Measurements from ENCODE around the gene SELENOV.

Gene SELENOV

DNA sequence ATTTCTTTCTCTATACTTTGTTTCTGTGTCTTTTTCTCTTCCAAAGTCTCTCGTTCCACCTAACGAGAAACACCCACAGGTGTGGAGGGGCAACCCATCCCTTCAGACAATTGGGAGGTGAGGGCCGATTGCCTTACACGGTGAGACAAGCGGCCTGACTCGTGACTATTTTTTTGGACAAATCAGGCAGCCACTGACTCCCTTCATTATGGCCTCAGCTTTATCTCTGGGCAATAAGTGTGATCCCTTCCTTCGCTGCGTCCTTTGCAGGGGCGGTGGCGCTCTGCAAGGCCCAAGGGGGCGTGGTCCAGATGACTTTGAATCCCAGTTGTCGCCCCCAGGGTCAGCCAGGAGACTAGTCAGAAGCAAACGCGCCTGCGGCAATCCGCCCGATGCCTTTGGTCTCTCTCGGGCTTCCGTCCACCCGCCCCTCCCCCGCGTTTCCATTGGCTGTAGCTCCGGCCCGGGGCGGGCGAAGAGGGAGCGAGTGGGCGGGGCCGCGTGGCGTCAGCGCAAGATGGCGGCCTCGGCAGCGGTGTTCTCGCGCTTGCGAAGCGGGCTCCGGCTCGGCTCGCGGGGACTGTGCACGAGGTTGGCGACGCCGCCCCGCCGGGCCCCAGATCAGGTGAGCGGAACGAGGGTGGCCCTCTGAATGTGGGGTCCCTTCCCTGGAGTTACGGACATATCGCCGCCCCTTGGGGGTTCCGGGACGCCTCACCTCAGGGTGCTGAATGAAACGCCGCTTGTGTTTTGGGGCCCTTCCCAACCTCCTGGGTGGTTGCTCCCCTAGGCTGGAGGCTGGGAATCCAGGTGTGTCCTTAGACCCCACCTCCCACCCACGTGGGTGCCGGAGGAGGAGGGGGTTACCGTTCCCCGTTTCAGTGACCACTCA, 34.4 kb upstream of the SELENOV start, which contains the start of gene TIMM50:
Gene TIMM50, plus strand, starts transcription at position 502 of the 892 bp plus-strand sequence. Its CDS starts 16 bp downstream, at position 518.
- no peaks in the 10 kb centered on the region for H3K9me3 ChIP-seq (ENCODE audit: control insufficient read depth, insufficient read depth, low read length)
- peaks cover 5% of the 10 kb centered on the region; the same call in 1 of the 2 replicates for H3K36me3 ChIP-seq (ENCODE audit: insufficient read depth, low read length)
- 0 out of 2 replicates have a peak, but pooled peaks cover 5% of the 10 kb centered on the region for H3K4me1 ChIP-seq (ENCODE audit: insufficient read depth, low read length)
- peak within 1 kb of the TSS; percentile 96 for H3K9ac ChIP-seq (ENCODE audit: low read depth, low read length)

GRCh38 chr19:39481229-39481545, 33.8 kb upstream of the SELENOV start:
- Histone ChIP-seq H3K4me1 (ENCODE audit: insufficient read depth, low read length) (0 out of 2 replicates have a peak, but pooled peaks cover 5% of the 10 kb centered on the region), H3K9ac (ENCODE audit: low read depth, low read length) (peak overlapping the region; percentile 96), H3K36me3 (ENCODE audit: insufficient read depth, low read length) (peaks cover 3% of the 10 kb centered on the region; the same call in 1 of the 2 replicates), H3K9me3 (ENCODE audit: control insufficient read depth, insufficient read depth, low read length) (no peaks in the 10 kb centered on the region)

- Histone ChIP-seq H3K9me3 (ENCODE audit: control insufficient read depth, insufficient read depth, low read length) (no peaks in the 10 kb centered on the region), H3K36me3 (ENCODE audit: insufficient read depth, low read length) (no peaks in the 10 kb centered on the region), H3K4me1 (ENCODE audit: insufficient read depth, low read length) (0 out of 2 replicates have a peak, but pooled peaks cover 5% of the 10 kb centered on the region), H3K9ac (ENCODE audit: low read depth, low read length) (peak overlapping the region; percentile 96)
These were observed 33.3 kb upstream of the SELENOV start for GRCh38 chr19:39481676-39482075.

- Histone ChIP-seq H3K36me3 (ENCODE audit: insufficient read depth, low read length) (peaks cover 7% of the 10 kb centered on the region; the same call in 1 of the 2 replicates), H3K9ac (ENCODE audit: low read depth, low read length) (no peak overlapping the region), H3K4me1 (ENCODE audit: insufficient read depth, low read length) (0 out of 2 replicates have a peak, but pooled peaks cover 5% of the 10 kb centered on the region), H3K9me3 (ENCODE audit: control insufficient read depth, insufficient read depth, low read length) (no peaks in the 10 kb centered on the region)
These were observed 31.8 kb upstream of the SELENOV start for GRCh38 chr19:39483141-39483540.

GRCh38 chr19:39489756-39490155, 25.2 kb upstream of the SELENOV start:
- no peaks in the 10 kb centered on the region for H3K9me3 ChIP-seq (ENCODE audit: control insufficient read depth, insufficient read depth, low read length)
- no peak overlapping the region for H3K9ac ChIP-seq (ENCODE audit: low read depth, low read length)
- 0 out of 2 replicates have a peak, but pooled peaks cover 5% of the 10 kb centered on the region for H3K4me1 ChIP-seq (ENCODE audit: insufficient read depth, low read length)
- peaks cover 17% of the 10 kb centered on the region for H3K36me3 ChIP-seq (ENCODE audit: insufficient read depth, low read length)

- Histone ChIP-seq H3K36me3 (ENCODE audit: insufficient read depth, low read length) (peaks cover 13% of the 10 kb centered on the region), H3K4me1 (ENCODE audit: insufficient read depth, low read length) (peaks cover 5% of the 10 kb centered on the region; the same call in 1 of the 2 replicates)
These were observed 22.7 kb upstream of the SELENOV start for GRCh38 chr19:39492225-39492624.

GRCh38 chr19:39492788-39493187, 22.2 kb upstream of the SELENOV start:
- peaks cover 8% of the 10 kb centered on the region; the same call in 1 of the 2 replicates for H3K4me1 ChIP-seq (ENCODE audit: insufficient read depth, low read length)
- peak overlapping the region; percentile 11; the same call in 1 of the 2 replicates for H3K9ac ChIP-seq (ENCODE audit: low read depth, low read length)
- peaks cover 12% of the 10 kb centered on the region for H3K36me3 ChIP-seq (ENCODE audit: insufficient read depth, low read length)
- H3K9me3 ChIP-seq (ENCODE audit: control insufficient read depth, insufficient read depth, low read length), result no peaks in the 10 kb centered on the region

More at GRCh38 chr19:39492225-39492624, 22.7 kb upstream of the SELENOV start:
- no peaks in the 10 kb centered on the region for H3K9me3 ChIP-seq (ENCODE audit: control insufficient read depth, insufficient read depth, low read length)
- no peak overlapping the region for H3K9ac ChIP-seq (ENCODE audit: low read depth, low read length)

DNA sequence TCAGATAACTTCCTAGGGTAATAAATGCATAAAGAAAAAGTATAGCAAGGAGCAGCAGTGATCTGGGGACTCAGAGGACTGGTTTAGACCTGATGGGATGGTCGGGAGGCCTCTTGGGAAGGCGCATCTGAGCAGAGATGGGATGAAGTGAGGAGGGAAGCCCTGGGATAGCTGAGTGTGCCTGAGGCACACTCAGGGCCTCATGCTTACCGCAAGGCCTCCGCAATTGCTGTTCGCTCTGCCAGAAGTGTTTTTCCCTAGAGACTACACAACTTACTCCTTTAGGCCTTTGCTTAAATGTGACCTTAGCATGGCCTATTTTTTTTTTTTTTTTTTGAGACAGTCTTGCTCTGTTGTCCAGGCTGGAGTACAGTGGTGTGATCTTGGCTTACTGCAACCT, 20.3 kb upstream of the SELENOV start:
- Histone ChIP-seq H3K4me1 (ENCODE audit: insufficient read depth, low read length) (peaks cover 8% of the 10 kb centered on the region; the same call in 1 of the 2 replicates), H3K9ac (ENCODE audit: low read depth, low read length) (no peak overlapping the region), H3K36me3 (ENCODE audit: insufficient read depth, low read length) (peaks cover 6% of the 10 kb centered on the region; the same call in 1 of the 2 replicates), H3K9me3 (ENCODE audit: control insufficient read depth, insufficient read depth, low read length) (no peaks in the 10 kb centered on the region)

- no peak overlapping the region for H3K9ac ChIP-seq (ENCODE audit: low read depth, low read length)
- H3K9me3 ChIP-seq (ENCODE audit: control insufficient read depth, insufficient read depth, low read length), result no peaks in the 10 kb centered on the region
- peaks cover 8% of the 10 kb centered on the region; the same call in 1 of the 2 replicates for H3K4me1 ChIP-seq (ENCODE audit: insufficient read depth, low read length)
- H3K36me3 ChIP-seq (ENCODE audit: insufficient read depth, low read length), result no peaks in the 10 kb centered on the region; the same call in 1 of the 2 replicates
These were observed 18.9 kb upstream of the SELENOV start for GRCh38 chr19:39496063-39496462.

DNA sequence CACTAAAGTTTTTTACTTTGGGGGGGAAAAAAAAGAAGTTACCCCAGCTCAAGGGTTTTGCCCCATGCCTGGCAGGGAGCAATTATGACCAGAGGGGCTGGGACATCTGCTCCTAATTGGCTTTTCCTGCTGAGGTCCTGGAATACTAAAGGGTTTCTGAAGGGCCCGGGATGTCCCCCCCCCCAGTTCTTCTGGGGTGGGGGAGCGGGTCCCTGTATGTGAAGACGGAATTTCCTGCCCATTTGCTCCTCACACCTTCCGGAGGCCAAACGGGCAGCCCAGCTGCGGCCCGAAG, 17.3 kb upstream of the SELENOV start:
- no peaks in the 10 kb centered on the region for H3K9me3 ChIP-seq (ENCODE audit: control insufficient read depth, insufficient read depth, low read length)
- H3K9ac ChIP-seq (ENCODE audit: low read depth, low read length), result peak overlapping the region; percentile 65
- H3K4me1 ChIP-seq (ENCODE audit: insufficient read depth, low read length), result peaks cover 8% of the 10 kb centered on the region; the same call in 1 of the 2 replicates

DNA sequence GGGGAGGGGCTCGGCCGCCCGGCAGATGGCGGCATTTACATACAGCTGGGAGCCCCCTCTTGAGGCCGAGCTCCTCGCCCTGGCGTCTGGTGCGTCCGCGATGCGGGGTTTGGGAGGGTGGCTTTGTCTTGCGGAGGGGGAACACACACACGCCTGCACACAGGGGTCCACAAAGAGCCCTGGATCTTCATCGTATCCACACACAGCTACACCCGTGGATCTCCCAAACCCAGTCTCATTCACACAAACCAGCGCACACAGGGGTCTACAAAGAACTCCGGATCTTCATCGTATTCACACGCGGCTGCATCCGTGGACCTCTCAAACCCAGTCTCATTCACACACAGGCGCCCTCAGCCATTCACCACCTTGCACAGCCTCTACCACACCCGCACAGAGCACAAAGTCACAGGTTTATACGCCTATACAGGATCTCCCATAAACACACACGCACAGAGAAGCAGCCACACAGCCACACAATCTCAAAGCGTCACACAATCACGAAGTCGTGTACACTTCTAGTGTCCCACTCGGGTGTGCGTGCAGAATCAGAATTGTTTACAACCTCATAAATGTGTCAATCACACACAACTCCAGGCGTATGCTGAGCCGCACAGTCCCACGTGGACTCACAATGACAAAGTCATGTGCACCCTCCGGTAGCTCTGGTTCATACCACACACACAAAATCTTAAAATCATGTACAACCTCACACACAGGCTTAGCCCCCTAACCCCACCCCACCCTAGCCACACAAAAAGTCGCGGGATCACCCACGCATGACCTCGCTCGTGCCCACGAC, 16.7 kb upstream of the SELENOV start:
- H3K9ac ChIP-seq (ENCODE audit: low read depth, low read length), result peak overlapping the region; percentile 65
- peaks cover 3% of the 10 kb centered on the region; the same call in 1 of the 2 replicates for H3K4me1 ChIP-seq (ENCODE audit: insufficient read depth, low read length)
- no peaks in the 10 kb centered on the region for H3K9me3 ChIP-seq (ENCODE audit: control insufficient read depth, insufficient read depth, low read length)
- no peaks in the 10 kb centered on the region for H3K36me3 ChIP-seq (ENCODE audit: insufficient read depth, low read length)

More for the DNA sequence above, 17.3 kb upstream of the SELENOV start:
- H3K36me3 ChIP-seq (ENCODE audit: insufficient read depth, low read length), result no peaks in the 10 kb centered on the region

- Histone ChIP-seq H3K9ac (ENCODE audit: low read depth, low read length) (peak within 1 kb of the TSS; percentile 65), H3K36me3 (ENCODE audit: insufficient read depth, low read length) (no peaks in the 10 kb centered on the region), H3K9me3 (ENCODE audit: control insufficient read depth, insufficient read depth, low read length) (no peaks in the 10 kb centered on the region), H3K4me1 (ENCODE audit: insufficient read depth, low read length) (peaks cover 3% of the 10 kb centered on the region; the same call in 1 of the 2 replicates)
These were observed 15.9 kb upstream of the SELENOV start, which contains the start of gene DLL3 for GRCh38 chr19:39498798-39499642. Gene DLL3 (plus strand): TSS chr19:39498947. CDS start chr19:39498975, 28 bp downstream.

DNA sequence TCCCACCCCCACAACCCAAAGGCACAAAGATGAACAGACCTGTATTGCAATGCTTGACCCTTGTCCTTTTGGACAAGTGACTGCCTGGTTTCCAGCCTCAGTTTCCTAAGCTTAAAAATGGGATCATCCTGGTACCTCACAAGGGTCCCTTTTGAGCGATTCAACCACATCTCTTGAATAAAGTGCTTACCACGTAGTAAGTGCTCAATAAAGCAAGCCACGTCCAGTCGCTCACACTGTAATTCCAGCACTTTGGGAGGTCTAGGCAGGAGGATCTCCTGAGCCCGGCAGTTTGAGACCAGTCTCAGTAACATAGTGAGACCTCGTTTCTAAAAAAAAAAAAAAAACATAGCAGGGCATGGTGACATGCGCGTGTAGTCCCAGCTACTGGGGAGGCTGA, 15.0 kb upstream of the SELENOV start:
- Histone ChIP-seq H3K4me1 (ENCODE audit: insufficient read depth, low read length) (peaks cover 3% of the 10 kb centered on the region; the same call in 1 of the 2 replicates), H3K9me3 (ENCODE audit: control insufficient read depth, insufficient read depth, low read length) (no peaks in the 10 kb centered on the region), H3K36me3 (ENCODE audit: insufficient read depth, low read length) (no peaks in the 10 kb centered on the region), H3K9ac (ENCODE audit: low read depth, low read length) (no peak overlapping the region)
